Measurements from ENCODE around the gene KLHDC7B.

The KLHDC7B gene

GRCh38 chr22:50576070-50576469 is 30.4 kb downstream of the KLHDC7B start:
- no peak for DNase-seq (ENCODE audit: low read depth)
- H3K4me3 ChIP-seq (ENCODE audit: low read depth, low read length): no peak overlapping the region
- TF ChIP-seq CTCF (IDR thresholded peaks at IDR 0.05; ENCODE audit: low read depth, low read length, missing control alignments): no peak

- no peak for DNase-seq (ENCODE audit: low read depth)
- H3K4me3 ChIP-seq (ENCODE audit: low read depth, low read length): no peak overlapping the region
- no peak for TF ChIP-seq CTCF (IDR thresholded peaks at IDR 0.05; ENCODE audit: low read depth, low read length, missing control alignments)
These were observed 31.4 kb downstream of the KLHDC7B start for GRCh38 chr22:50576806-50577696.

DNA sequence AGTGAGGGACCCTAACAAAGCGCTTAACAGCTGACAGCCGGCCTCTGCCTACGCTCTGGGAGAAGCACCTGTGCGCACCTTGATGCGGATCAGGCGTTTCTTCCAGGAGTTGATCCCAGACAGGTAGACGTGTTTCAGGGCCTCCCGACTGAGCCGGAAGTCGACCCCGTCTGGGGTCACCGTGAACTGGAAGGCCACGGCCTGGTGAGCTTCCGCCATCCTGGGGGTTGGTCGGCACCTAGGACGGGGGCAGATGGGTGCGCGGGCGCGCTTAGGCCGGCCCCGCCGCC is 31.9 kb downstream of the KLHDC7B start:
- no peak for TF ChIP-seq CTCF (IDR thresholded peaks at IDR 0.05; ENCODE audit: low read depth, low read length, missing control alignments)
- no peak for DNase-seq (ENCODE audit: low read depth)
- no peak overlapping the region for H3K4me3 ChIP-seq (ENCODE audit: low read depth, low read length)

GRCh38 chr22:50577987-50578775 is 32.5 kb downstream of the KLHDC7B start, which contains the start of gene CPT1B:
TSS of gene CPT1B (minus strand) at chr22:50578427. CDS start at chr22:50577915, 512 bp downstream.
- no peak within 1 kb of the TSS for H3K4me3 ChIP-seq (ENCODE audit: low read depth, low read length)
- TF ChIP-seq CTCF (IDR thresholded peaks at IDR 0.05; ENCODE audit: low read depth, low read length, missing control alignments): no peak
- no peak for DNase-seq (ENCODE audit: low read depth)

DNA sequence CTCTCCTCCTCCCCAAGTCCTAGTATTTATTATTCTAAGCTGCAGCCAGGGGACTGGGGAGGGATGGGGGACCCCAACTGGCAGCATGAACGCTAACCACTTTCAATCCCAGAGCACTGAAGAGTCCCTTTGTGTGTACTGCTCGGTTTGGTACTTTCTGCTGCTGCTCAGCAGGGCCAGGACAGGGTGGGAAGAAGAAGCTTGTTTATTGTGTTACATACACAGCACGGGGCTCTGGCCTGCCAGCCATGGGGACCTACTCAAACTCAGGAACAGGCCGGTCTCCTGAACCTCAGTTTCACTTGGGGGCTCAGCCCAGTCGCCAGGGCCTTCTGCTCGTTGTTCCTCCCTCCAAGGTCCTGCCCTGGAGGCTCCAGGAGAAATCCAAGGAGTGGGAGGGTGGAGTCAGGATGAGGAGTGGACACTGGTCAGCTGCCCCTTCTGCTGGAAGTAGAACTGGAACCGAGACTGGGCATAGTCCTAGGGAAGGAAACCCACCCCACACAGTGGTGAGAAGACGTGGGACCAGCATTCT is 33.1 kb downstream of the KLHDC7B start:
- DNase-seq (ENCODE audit: low read depth): no peak
- H3K4me3 ChIP-seq (ENCODE audit: low read depth, low read length): no peak overlapping the region
- no peak for TF ChIP-seq CTCF (IDR thresholded peaks at IDR 0.05; ENCODE audit: low read depth, low read length, missing control alignments)

- no peak overlapping the region for H3K4me3 ChIP-seq (ENCODE audit: low read depth, low read length)
- no peak for TF ChIP-seq CTCF (IDR thresholded peaks at IDR 0.05; ENCODE audit: low read depth, low read length, missing control alignments)
- DNase-seq (ENCODE audit: low read depth): no peak
These were observed 34.1 kb downstream of the KLHDC7B start for GRCh38 chr22:50579752-50580151.
